H1 (cell line): ENCODE results near the gene EDEM2. TPM values are rescaled to one million over a fixed set of nuclear protein-coding genes. Genes with fewer than 3 reads are reported as not detected.

Experiments used
- BACH1 ChIP-seq: IDR thresholded peaks from 2 replicates; pipeline ENCODE4 v1.6.1; 2012; ENCODE audit warnings: low read length, improper control_type of control experiment
- BCL11A ChIP-seq, 2 experiments: IDR thresholded peaks; one replicate each; pipeline ENCODE4 v1.6.1; 2011; ENCODE audit warnings: low read depth in 2 of 2, low read length in 2 of 2, mild to moderate bottlenecking in 2 of 2
- CHD1 ChIP-seq: IDR thresholded peaks from 2 replicates; pipeline ENCODE4 v1.6.1; 2012; ENCODE audit warnings: low read depth, low read length, improper control_type of control experiment
- CTCF ChIP-seq, 3 experiments: IDR thresholded peaks; 1 replicate in 2 of 3; 2 replicates in 1 of 3; pipeline versions ENCODE4 v1.5.1 to v1.6.1; 2011; ENCODE audit warnings: low read length in 3 of 3, mild to moderate bottlenecking in 3 of 3, inconsistent platforms in 2 of 3, low read depth in 1 of 3, moderate library complexity in 1 of 3; ENCODE audit not compliant: insufficient read depth in 1 of 3; ENCODE audit errors: control extremely low read depth in 1 of 3
- EGR1 ChIP-seq: IDR thresholded peaks from 2 replicates; pipeline ENCODE4 v1.6.1; 2011; ENCODE audit warnings: low read depth, low read length, borderline replicate concordance
- JUND ChIP-seq: IDR thresholded peaks from 2 replicates; pipeline ENCODE4 v1.6.1; 2011; ENCODE audit warnings: mild to moderate bottlenecking, improper control_type of control experiment, low read length
- KDM5A ChIP-seq: fragments of 200-600 bp; IDR thresholded peaks from 2 replicates; pipeline ENCODE4 v1.7.1; 2012; ENCODE audit warnings: mild to moderate bottlenecking, low read length, inconsistent platforms, mixed read lengths
- NRF1 ChIP-seq: IDR thresholded peaks from 2 replicates; pipeline ENCODE4 v1.6.1; 2011; ENCODE audit warnings: mild to moderate bottlenecking, low read depth, low read length, improper control_type of control experiment
- PHF8 ChIP-seq: fragments of 200-600 bp; sonication (generic); conservative IDR thresholded peaks from 2 replicates; pipeline ENCODE4 v1.7.1; 2012; ENCODE audit warnings: low read depth, mild to moderate bottlenecking, inconsistent platforms, low read length, moderate library complexity
- POLR2A ChIP-seq, 2 experiments: IDR thresholded peaks; 1 replicate in 1 of 2; 2 replicates in 1 of 2; pipeline ENCODE4 v1.6.1; 2011; ENCODE audit warnings: low read depth in 2 of 2, low read length in 2 of 2, mild to moderate bottlenecking in 2 of 2; ENCODE audit errors: control extremely low read depth in 1 of 2
- RXRA ChIP-seq: IDR thresholded peaks from 2 replicates; pipeline ENCODE4 v1.6.1; 2011; ENCODE audit warnings: low read depth, mild to moderate bottlenecking, low read length, moderate library complexity; ENCODE audit not compliant: insufficient read depth
- SAP30 ChIP-seq: fragments of 300-600 bp; sonication (generic); IDR thresholded peaks from 2 replicates; pipeline ENCODE4 v1.7.1; 2012; ENCODE audit warnings: low read length, moderate library complexity, mild to moderate bottlenecking, inconsistent platforms; ENCODE audit not compliant: insufficient read depth, insufficient replicate concordance
- SIX5 ChIP-seq: IDR thresholded peaks from 2 replicates; pipeline ENCODE4 v1.6.1; 2011; ENCODE audit warnings: mild to moderate bottlenecking, low read depth, low read length
- SP1 ChIP-seq: IDR thresholded peaks from 2 replicates; pipeline ENCODE4 v1.6.1; 2011; ENCODE audit warnings: low read depth, low read length
- TAF7 ChIP-seq: optimal IDR thresholded peaks from 2 replicates; pipeline ENCODE3; 2011; ENCODE audit warnings: low read depth, mild to moderate bottlenecking, inconsistent platforms, low read length, moderate library complexity, borderline replicate concordance
- ZNF274 ChIP-seq: IDR thresholded peaks from 2 replicates; pipeline ENCODE4 v1.7.0; 2012; ENCODE audit warnings: low read length, borderline replicate concordance; ENCODE audit errors: extremely low read depth
- polyA plus RNA-seq, 7 experiments: library from polyadenylated mRNA; depleted of rRNA in 3 of 7; stranded (reverse) in 5 of 7; unstranded in 2 of 7; fragments of >200 nt in 5 of 7; fragments of 200-250 nt in 2 of 7; gene quantifications; 1 replicate in 5 of 7; 2 replicates in 1 of 7; 4 replicates in 1 of 7; pipeline versions ENCODE4 v1.2.1 to v1.2.3, GENCODE V29; 2011 to 2013; ENCODE audit warnings: missing spikeins in 2 of 7, mixed read lengths in 2 of 7
- total RNA-seq: library from RNA; stranded (reverse); fragmentation: NEBNext Ultra II Directional; extraction: Animal tissue kit (Norgen Biotek cat#: 25700); gene quantifications from 2 replicates; pipeline ENCODE4 v1.2.1, GENCODE V29; 2021

Gene EDEM2
- total and polyA plus RNA-seq, 2 of the 8 experiments (the other 6 are each of a cell fraction or from before 2014, with no cell fraction given) = 15.2 to 19.6 TPM

- TF ChIP-seq CHD1 (no peak), BCL11A (IDR thresholded peaks at IDR 0.05; ENCODE audit: low read depth in 2 of 2, low read length in 2 of 2) (no peak), EGR1 (peak; percentile 94), CTCF (IDR thresholded peaks at IDR 0.05; ENCODE audit: control extremely low read depth in 1 of 3, insufficient read depth in 1 of 3, low read depth in 1 of 3, low read length in 3 of 3) (0 out of 4 replicates have a peak, but pooled peaks of 1 of the 3 experiments have one; percentile 4), BACH1 (no peak), ZNF274 (no peak), SP1 (peak; percentile 53; the same call in 1 of the 2 replicates), SAP30 (no peak), TAF7 (peak; percentile 17), JUND (no peak), POLR2A (IDR thresholded peaks at IDR 0.05; ENCODE audit: control extremely low read depth in 1 of 2, low read depth in 2 of 2, low read length in 2 of 2) (peak in 1 of 2 experiments; percentile 57; a peak in 2 of 3 replicates), SIX5 (peak; percentile 77), KDM5A (no peak), PHF8 (peak; percentile 56; the same call in 1 of the 2 replicates), NRF1 (peak; percentile 85), RXRA (no peak)
- TF ChIP-seq, all 59 proteins: peak for 19
Observed at GRCh38 chr20:35146920-35147574, at the start of gene EDEM2 (continued).
